Lower lobe of right lung (tissue), 2 donors: Measurements from ENCODE around the gene PRPF40B. TPM values are rescaled to one million over a fixed set of nuclear protein-coding genes. Genes with fewer than 3 reads are reported as not detected.

Experiments
- ATAC-seq, 2 donors: fragments of 200-7000 bp; cut with Tn5 transposase; one replicate each; pipeline ENCODE4 v1.9.1; 2020 to 2022; ENCODE audit warnings: mild to moderate bottlenecking in 2 of 2, moderate library complexity in 2 of 2
- DNase-seq: peaks from one replicate; pipeline ENCODE4 v3.0.0-alpha.2; 2020
- H3K27ac ChIP-seq: fragments of 200-600 bp; one replicate; pipeline ENCODE4 v1.8.0; 2022
- H3K27me3 ChIP-seq: fragments of 200-600 bp; one replicate; pipeline ENCODE4 v1.8.0; 2022; ENCODE audit warnings: low read depth
- H3K36me3 ChIP-seq: fragments of 200-600 bp; one replicate; pipeline ENCODE4 v1.8.0; 2022; ENCODE audit warnings: mild to moderate bottlenecking
- H3K4me1 ChIP-seq: fragments of 200-600 bp; one replicate; pipeline ENCODE4 v1.8.0; 2022
- H3K4me3 ChIP-seq: fragments of 200-600 bp; one replicate; pipeline ENCODE4 v1.8.0; 2022; ENCODE audit warnings: mild to moderate bottlenecking
- H3K9me3 ChIP-seq: fragments of 200-600 bp; one replicate; pipeline ENCODE4 v1.8.0; 2022
- intact Hi-C: fragments of 100-400 bp; cut with DNase I; formaldehyde crosslinking; loops from one replicate; pipeline ENCODE4 v1.11.0; 2022
- total RNA-seq: library from RNA; stranded (reverse); fragmentation: NEBNext Ultra II Directional; extraction: Animal tissue kit (Norgen Biotek cat#: 25700); gene quantifications from one replicate; pipeline ENCODE4 v1.2.1, GENCODE V29; 2021
- TF ChIP-seq, protein P1 (sequence below): fragments of 200-600 bp; IDR thresholded peaks from one replicate; pipeline ENCODE4 v1.8.0; 2022; ENCODE audit warnings: antibody characterized with exemption, mild to moderate bottlenecking
- donor health status: DM: no; HTN: yes; CAD: no; lungs with severe emphysema.

The PRPF40B gene
- total RNA-seq, 1 donor from 2014 or later, result 19.3 TPM

DNA sequence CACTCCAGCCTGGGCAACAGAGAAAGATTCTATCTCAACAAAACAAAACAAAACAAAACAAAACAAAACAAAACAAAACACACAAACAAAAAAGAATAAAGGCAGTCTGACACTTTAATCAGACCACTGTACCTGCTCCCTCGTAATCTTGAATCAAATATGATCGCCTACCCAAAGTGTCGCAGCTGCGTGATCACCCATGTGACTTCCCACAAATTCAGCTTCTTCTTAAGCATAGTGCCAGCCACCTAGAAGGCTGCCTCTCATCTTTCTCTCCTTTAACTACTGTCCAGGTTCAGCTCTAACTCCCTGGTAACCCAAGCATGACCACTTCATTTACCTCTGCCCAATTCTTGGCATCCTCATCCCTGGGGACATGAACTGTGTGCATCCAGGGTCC, 46.4 kb downstream of the PRPF40B start:
- ATAC-seq (no peak), DNase-seq (no peak)
- Histone ChIP-seq H3K36me3 (no peaks in the 10 kb centered on the region), H3K27me3 (no peaks in the 10 kb centered on the region), H3K27ac (peak overlapping the region; percentile 87), H3K4me3 (no peak overlapping the region), H3K4me1 (peaks cover 67% of the 10 kb centered on the region), H3K9me3 (no peaks in the 10 kb centered on the region)
- intact Hi-C loops, result no loop called here
- TF ChIP-seq, protein P1, sequence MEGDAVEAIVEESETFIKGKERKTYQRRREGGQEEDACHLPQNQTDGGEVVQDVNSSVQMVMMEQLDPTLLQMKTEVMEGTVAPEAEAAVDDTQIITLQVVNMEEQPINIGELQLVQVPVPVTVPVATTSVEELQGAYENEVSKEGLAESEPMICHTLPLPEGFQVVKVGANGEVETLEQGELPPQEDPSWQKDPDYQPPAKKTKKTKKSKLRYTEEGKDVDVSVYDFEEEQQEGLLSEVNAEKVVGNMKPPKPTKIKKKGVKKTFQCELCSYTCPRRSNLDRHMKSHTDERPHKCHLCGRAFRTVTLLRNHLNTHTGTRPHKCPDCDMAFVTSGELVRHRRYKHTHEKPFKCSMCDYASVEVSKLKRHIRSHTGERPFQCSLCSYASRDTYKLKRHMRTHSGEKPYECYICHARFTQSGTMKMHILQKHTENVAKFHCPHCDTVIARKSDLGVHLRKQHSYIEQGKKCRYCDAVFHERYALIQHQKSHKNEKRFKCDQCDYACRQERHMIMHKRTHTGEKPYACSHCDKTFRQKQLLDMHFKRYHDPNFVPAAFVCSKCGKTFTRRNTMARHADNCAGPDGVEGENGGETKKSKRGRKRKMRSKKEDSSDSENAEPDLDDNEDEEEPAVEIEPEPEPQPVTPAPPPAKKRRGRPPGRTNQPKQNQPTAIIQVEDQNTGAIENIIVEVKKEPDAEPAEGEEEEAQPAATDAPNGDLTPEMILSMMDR, result no peak

DNA sequence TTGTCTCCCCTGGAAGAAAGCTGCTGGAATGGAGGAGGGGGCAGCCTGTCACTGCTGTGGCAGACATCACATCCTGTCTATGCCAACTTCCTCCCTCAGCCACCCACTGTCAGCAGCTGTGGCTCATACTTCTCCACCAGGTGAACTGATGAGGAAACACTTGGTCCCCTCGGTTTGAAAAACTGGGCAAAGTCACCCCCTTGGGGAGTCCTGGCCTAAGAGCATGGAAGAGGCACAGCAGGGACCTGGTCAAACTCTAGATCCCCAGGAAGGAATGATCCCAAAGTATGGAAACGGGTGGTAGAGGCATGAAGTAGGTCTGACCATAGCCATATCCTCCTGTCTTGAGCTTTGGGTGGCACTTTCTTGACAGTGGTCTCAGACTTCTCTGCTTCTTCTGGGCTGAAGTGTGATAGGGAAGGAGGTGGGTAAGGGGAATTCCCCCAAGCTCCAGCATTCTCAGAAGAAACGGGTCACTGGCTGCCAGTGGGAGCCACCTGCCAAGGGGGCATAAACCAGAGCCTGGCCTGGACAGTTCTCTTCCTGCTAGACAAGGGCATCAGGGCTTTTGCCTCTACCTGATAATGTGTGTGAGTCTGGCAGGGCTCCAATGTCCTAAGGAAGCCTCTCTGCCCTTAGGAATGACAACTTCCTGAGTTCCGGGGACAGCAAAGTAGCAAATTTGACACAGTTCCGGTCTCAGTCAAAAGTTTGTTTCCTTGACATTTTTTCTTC, 47.8 kb downstream of the PRPF40B start:
- peak overlapping the region; percentile 87 for H3K27ac ChIP-seq
- DNase-seq (no peak), ATAC-seq (no peak)
- TF ChIP-seq, protein P1, result no peak
- H3K27me3 ChIP-seq, result no peaks in the 10 kb centered on the region
- no peaks in the 10 kb centered on the region for H3K9me3 ChIP-seq
- H3K36me3 ChIP-seq, result no peaks in the 10 kb centered on the region
- H3K4me1 ChIP-seq, result peaks cover 68% of the 10 kb centered on the region
- intact Hi-C loops, result no loop called here
- no peak overlapping the region for H3K4me3 ChIP-seq

DNA sequence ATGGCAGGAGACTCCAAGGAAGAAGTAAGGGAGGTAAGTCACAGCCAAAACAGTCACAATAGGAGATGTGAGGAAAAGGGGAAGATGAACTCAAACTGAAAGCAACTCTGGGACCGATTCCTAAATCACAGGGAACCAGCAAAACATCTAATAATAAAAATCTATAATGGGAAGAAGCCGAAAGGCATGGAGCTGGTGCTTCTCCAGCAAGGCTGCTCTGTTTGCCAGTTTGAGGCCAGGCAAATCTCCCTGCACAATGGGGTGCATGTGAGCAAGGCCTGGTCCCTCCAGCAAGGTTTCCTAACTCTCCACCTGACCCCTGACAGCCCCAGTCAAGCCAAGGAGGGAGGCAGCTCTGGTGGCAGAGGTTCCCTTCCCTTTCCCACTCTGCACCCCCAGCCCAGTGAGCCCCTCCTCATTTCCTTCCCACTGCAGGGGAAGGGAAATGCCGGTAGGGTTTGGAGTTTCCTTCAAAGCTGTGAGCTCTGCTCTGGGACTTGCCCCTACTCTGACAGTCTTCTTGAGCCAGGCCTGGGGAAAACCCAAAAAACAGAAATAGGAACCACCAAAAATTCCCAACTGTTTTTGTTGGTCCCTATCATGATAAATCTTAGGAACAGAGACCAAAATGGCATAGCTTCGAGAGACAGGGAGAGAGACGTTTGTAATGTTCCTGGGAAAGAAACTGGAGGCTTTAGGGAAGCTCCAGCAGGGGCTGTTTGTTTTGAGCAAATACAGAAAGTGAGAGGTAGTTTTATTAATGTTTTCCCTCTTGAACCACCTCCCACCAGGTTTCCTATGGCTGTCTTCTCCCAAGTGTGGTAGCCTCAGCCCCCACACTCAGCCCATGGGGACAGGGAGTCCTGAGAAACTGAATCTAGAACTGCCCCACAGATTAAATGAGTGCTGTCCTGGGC, 49.2 kb downstream of the PRPF40B start:
- H3K4me1 ChIP-seq, result peaks cover 68% of the 10 kb centered on the region
- DNase-seq (no peak), ATAC-seq (no peak)
- H3K36me3 ChIP-seq, result no peaks in the 10 kb centered on the region
- TF ChIP-seq, protein P1, result no peak
- peak overlapping the region; percentile 87 for H3K27ac ChIP-seq
- intact Hi-C loops, result no loop called here
- no peaks in the 10 kb centered on the region for H3K9me3 ChIP-seq
- no peak overlapping the region for H3K4me3 ChIP-seq
- H3K27me3 ChIP-seq, result no peaks in the 10 kb centered on the region

GRCh38 chr12:49673446-49674317, 50.3 kb downstream of the PRPF40B start:
- peak; percentile 89 for DNase-seq
- no peaks in the 10 kb centered on the region for H3K27me3 ChIP-seq
- TF ChIP-seq, protein P1, result peak; percentile 55
- peaks cover 68% of the 10 kb centered on the region for H3K4me1 ChIP-seq
- no peaks in the 10 kb centered on the region for H3K36me3 ChIP-seq
- ATAC-seq, result peak; percentile 97
- H3K27ac ChIP-seq, result peak overlapping the region; percentile 87
- no peaks in the 10 kb centered on the region for H3K9me3 ChIP-seq
- no peak overlapping the region for H3K4me3 ChIP-seq
- intact Hi-C loops, result no loop called here
